GM18507 (cell line): ENCODE data around the gene SCT.

Experiments used
- DNase-seq: peaks from one replicate; pipeline ENCODE4 v3.0.0; 2011; ENCODE audit warnings: low read depth; ENCODE audit not compliant: insufficient read length; ENCODE audit errors: extremely low spot score
- FAIRE-seq: peaks from 2 replicates; lab custom pipeline; 2011; peaks lifted over from hg19 to GRCh38; lab: Jason Lieb, UNC

Gene SCT

DNA sequence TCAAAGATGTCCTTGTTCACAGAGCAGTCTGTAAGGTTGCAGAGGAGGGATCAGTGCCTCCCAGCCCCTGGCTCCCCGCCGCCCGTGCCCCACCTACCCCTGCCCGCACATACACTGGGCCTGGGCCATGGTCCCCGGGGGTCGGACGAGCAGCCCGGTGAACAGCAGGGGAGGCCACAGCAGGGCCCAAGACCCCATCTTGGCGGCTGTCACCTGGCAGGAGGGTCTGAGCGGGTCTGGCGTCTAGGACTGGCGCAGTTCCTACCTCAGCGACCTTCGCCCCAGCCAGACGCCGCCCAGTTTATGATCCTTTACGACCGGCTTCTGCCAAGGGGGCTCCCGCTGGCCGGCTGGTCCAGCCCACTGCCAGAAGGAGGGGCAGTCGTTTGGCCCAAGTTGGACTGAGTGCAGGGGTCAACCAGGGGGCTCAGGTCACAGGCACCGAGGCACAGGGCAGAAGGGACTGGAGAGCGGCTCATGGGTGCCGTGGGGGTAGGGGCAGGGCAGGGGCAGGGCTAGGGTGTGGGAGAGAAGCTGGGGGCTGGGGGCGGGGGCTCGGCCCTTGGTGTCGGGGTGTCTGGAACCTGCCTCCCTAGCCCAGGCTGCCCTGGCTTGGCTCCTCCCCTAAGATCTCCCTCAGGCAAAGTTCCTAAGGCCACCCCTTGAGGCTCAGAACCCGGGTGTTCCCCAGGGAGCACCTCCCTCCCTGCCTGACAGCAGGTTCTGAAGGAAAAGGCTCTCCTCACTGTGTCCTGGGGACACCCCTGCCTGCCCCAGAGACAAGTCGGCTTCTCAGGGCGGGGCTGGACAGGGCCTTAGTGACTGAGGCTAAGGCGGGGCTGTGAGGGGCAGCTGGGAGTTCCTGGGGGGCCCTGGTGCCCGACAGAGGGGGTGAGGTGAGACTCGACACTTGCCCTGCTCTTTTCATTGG, 2.0 kb downstream of the SCT start, which contains the start of gene CDHR5:
TSS of gene CDHR5 (minus strand) at position 251 of the 931 bp plus-strand sequence. CDS start at position 198, 53 bp downstream.
- FAIRE-seq, result no peak
- no peak for DNase-seq

DNA sequence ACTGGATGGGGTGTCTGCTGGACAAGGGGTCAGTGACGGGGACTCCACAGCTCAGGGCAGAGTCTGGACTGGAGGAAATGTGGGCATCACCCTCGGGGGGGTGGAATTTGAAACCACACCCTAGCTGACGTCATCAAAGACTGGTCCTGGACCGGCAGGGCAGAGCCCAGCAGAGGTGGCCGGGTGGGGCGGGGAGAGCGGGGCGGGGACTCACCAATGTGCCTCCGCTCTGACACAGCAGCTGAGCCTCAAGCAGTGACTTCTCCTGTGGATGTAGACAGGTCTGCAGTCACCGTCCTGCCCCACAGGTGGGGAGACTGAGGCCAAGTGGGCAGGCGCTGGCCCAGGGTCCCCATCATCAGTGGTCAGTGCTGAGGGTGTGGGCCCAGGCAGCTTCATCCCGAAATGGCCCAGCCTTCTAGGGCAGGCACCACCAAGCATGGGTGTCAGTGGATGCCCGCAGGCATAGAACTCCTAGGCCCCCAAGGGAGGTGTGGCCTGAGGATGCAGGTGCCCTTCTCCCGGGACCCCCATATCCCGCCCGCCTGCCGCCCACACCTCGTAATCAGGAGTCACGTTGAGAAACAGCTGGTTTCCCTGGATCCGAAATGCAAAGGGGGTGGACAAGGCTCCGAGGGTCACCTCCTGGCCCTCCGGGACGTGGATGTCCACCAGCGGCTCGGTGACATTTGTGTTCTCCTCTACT, 2.8 kb downstream of the SCT start:
- FAIRE-seq (no peak), DNase-seq (no peak)

- no peak for DNase-seq
- no peak for FAIRE-seq
Measured at GRCh38 chr11:623349-623869, 3.6 kb downstream of the SCT start.

GRCh38 chr11:621838-622237, 5.1 kb downstream of the SCT start:
- FAIRE-seq, result no peak
- DNase-seq, result no peak

GRCh38 chr11:620935-621814, 5.8 kb downstream of the SCT start:
- FAIRE-seq, result no peak

GRCh38 chr11:620201-620600, 6.8 kb downstream of the SCT start:
- no peak for FAIRE-seq
- DNase-seq, result no peak

More at GRCh38 chr11:620935-621814, 5.8 kb downstream of the SCT start:
- DNase-seq, result no peak

GRCh38 chr11:619628-620050, 7.3 kb downstream of the SCT start:
- FAIRE-seq, result no peak

DNA sequence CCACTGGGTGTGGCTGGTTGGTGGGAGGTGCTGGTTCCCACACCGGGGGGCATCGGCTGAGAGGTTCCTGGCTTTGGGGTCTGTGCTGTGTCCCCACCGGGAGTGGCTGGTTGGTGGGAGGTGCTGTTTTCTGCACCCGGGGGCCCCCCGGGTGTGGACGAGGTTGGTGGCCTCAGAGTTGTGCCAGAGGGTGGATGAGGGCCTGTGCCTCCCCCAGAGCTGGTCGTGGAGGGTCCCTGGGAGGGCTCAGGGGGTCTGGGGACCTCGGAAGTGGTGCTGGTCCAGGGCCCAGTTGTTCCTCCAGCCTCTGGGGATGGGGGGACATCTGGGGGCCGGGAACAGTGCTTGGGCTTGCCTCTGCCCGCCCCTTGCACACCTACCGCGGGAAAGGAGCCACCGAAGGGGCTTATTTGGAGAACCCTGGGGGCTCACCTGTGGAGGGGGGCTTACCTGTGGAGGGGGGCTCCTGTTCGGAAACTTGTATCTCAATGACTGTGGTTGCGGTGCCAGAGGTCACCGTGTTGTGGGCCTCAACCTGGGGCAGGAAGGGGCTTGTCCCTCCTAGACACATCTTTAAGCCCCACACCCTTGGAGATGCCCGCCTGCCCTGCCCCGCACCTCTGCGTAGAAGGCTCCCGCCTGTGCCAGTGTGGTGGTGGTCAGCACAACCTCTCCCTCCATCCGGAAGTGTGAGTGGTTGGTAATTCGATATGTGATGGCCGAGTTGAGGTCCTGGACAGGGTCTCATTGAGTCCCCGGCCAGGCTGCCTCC, 7.9 kb downstream of the SCT start:
- FAIRE-seq (no peak), DNase-seq (no peak)

More at GRCh38 chr11:619628-620050, 7.3 kb downstream of the SCT start:
- DNase-seq, result no peak

DNA sequence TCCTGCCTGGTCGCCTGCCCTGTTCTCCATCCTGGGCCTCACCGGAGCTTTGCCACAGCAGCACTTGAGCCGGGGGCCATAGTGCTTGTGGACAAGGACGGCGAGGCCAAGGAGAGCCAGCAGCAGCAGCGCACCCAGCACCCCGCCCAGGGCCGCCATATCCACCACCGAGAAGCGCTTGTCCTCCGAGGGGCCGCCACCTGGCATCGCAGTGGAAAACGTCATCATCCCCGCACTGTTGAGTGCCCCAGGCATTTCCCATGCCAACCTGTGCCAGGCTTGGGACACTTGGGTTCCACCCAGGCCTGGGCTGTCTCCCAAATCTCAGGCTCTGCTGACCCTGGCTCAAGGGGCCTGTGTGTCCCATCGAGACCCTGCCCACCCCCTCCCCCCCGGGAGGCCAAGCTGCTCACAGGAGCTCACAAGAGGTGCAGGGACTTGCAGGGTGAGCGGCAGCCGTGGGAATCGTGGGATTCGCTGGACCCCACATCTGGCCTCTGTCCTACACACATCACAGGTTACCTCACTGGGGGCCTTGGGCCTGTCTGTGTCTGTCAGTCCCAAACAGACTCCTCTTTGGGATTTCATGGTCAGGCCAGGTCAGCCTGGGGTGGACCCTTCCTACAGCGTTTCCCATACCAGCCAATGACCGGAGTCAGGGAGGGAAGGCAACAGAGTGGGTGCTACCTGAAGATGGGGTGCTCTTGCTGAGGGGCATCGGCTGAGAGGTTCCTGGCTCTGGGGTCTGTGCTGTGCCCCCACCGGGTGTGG, 8.9 kb downstream of the SCT start:
- DNase-seq, result no peak
- no peak for FAIRE-seq

GRCh38 chr11:617199-617911, 9.6 kb downstream of the SCT start:
- no peak for DNase-seq
- FAIRE-seq, result no peak

DNA sequence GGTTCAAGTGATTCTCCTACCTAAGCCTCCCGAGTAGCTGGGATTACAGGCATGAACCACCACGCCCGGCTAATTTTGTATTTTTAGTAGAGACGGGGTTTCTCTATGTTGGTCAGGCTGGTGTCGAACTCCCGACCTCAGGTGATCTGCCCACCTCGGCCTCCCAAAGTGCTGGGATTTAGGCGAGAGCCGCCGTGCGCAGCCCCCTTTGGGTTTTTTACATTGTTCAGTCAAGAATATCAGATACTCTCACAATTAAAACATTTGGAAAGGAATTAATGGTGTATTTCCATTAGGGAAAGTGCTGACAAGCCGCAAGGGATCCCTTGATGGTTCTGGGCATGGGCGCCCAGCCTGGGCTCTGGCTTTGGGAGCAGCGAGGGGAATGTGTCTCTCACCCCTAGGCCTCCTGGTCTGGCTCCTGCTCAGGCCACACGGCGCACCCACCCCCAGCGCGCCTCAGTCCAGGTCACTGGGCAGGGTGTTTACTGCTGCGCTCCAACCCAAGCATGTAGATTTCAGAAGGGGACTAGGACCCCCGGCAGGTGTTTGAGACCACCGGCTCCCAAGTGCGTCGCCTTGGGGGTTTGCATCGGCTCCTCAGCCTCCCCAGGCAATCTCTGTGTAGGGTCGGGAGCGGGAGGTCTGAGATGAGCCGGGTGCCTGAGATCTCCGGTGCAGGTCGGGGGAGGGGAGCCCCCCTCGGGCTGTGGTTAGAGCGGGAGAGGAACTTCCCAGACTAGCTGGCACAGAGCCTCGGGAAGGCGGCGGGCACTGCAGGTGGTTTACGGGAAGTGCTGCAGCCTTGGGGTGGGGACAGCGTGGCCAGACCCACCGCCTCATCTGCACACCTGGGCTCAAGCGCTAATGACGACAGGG, 10.4 kb downstream of the SCT start:
- no peak for FAIRE-seq
- no peak for DNase-seq

GRCh38 chr11:615504-616319, 11.3 kb downstream of the SCT start, which contains the start of gene IRF7:
Gene IRF7 (minus strand): TSS chr11:615950. CDS start chr11:615364, 586 bp downstream.
- peak; percentile 99 for FAIRE-seq

DNA sequence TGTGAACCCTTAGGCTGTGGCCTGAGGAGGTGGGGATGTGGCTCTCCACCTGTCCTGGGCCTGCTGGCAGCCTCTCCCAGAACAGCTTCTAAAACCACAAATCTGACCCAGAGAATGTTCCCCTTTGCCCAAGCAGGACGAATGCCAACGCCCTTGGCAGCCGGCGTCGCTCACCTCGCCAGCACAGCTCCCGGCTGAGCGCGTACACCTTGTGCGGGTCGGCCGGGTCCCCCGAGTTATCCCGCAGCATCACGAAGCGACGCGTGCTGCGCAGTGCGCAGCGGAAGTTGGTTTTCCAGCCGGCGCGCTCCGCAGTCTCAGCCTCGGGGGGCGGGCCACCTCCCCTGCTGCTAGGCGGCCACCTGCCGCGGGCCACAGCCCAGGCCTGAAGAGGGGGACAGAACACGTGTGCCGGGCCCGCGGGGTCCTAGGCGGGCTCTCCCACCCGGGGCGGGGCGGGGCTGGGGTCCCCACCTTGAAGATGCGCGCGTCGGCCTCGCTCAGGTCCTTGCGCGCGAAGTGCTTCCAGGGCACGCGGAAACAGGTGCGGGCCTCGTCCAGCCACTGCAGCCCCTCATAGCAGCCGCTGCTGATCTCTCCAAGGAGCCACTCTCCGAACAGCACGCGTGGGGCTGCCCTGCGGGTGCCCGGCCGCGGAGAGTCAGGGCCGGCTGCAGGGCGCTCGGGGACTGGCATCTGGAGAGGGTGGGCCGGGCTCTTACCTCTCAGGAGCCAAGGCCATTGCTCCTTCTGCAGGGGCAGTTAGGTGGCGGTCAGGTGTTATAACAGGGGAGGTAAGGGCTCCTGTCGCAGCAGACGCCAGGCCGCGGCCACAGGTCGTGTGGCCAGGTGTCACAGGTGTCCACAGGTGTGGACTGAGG, 12.1 kb downstream of the SCT start:
- DNase-seq, result no peak
- no peak for FAIRE-seq

More at GRCh38 chr11:615504-616319, 11.3 kb downstream of the SCT start, which contains the start of gene IRF7:
- DNase-seq, result peak; percentile 87

- no peak for DNase-seq
- no peak for FAIRE-seq
Measured at GRCh38 chr11:614021-614622, 12.9 kb downstream of the SCT start.
